Measurements from ENCODE around the gene MAGI2. TPM values are rescaled to one million over a fixed set of nuclear protein-coding genes. Genes with fewer than 3 reads are reported as not detected.
A peak's percentile ranks its signal among the peaks of the same experiment; 100 is the strongest.

The MAGI2 gene
- total RNA-seq, 1 donor from 2014 or later = 5.4 TPM

DNA sequence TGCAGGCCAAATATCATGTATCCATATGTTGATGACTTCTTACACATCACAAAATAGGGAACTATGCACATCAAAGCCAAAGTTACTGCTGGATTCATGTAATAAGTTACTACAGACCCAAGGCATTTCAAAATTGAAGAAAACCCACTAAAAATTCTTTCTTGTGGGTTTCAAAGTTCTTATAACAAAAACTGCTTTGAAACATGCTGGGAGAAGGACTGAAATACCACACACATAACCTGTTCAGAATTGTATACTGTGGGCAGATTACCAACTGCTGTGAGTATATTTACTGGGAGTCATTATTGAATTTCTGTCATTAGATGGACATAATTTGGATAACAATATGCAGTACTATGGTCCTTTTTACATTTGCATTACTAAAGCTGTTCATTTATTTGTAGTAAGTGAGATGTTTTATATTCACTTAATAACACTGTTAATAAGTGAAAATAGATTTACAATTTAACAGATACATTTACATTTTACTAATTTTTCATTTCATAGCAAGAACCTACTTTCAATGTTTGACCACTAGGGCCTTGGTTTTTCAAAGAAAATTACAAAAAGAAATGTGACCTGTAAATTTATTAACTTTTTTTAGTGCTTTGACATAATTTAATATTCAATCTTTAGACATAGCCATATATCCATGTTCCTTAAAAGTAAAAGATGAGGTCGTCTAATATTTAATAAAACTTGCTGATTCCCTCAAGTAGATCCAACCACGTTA lies 132.6 kb downstream of the MAGI2 start:
- Histone ChIP-seq H3K27me3 (ENCODE audit: insufficient read depth, low read length) (no peaks in the 10 kb centered on the region), H3K4me2 (ENCODE audit: low read length) (no peak overlapping the region), H3K36me3 (ENCODE audit: insufficient read depth, low read length) (no peaks in the 10 kb centered on the region), H3K4me3 (ENCODE audit: insufficient read depth, low read depth, low read length) (no peak overlapping the region), H3K9ac (ENCODE audit: low read length) (no peak overlapping the region), H4K20me1 (ENCODE audit: insufficient read depth, low read length) (no peaks in the 10 kb centered on the region), H3K79me2 (ENCODE audit: insufficient read depth, low read length) (no peaks in the 10 kb centered on the region), H3K27ac (ENCODE audit: low read depth, low read length) (no peak overlapping the region), H3K4me1 (ENCODE audit: insufficient read depth, low read length) (peaks cover 8% of the 10 kb centered on the region), H3K9me3 (ENCODE audit: insufficient read depth, low read depth, low read length) (no peaks in the 10 kb centered on the region), H2AFZ (ENCODE audit: low read depth, low read length) (no peak overlapping the region)
- Mint-ChIP-seq H3K4me1 (ENCODE audit: low read depth, unreplicated experiment) (peaks cover 10% of the 10 kb centered on the region), H3K4me3 (ENCODE audit: unreplicated experiment) (no peak overlapping the region), H3K36me3 (ENCODE audit: low read depth, unreplicated experiment) (no peaks in the 10 kb centered on the region), H3K27ac (ENCODE audit: unreplicated experiment) (no peak overlapping the region), H3K9me3 (ENCODE audit: unreplicated experiment) (no peaks in the 10 kb centered on the region), H3K27me3 (ENCODE audit: low read depth, unreplicated experiment) (no peaks in the 10 kb centered on the region)
- TF ChIP-seq, protein P1, sequence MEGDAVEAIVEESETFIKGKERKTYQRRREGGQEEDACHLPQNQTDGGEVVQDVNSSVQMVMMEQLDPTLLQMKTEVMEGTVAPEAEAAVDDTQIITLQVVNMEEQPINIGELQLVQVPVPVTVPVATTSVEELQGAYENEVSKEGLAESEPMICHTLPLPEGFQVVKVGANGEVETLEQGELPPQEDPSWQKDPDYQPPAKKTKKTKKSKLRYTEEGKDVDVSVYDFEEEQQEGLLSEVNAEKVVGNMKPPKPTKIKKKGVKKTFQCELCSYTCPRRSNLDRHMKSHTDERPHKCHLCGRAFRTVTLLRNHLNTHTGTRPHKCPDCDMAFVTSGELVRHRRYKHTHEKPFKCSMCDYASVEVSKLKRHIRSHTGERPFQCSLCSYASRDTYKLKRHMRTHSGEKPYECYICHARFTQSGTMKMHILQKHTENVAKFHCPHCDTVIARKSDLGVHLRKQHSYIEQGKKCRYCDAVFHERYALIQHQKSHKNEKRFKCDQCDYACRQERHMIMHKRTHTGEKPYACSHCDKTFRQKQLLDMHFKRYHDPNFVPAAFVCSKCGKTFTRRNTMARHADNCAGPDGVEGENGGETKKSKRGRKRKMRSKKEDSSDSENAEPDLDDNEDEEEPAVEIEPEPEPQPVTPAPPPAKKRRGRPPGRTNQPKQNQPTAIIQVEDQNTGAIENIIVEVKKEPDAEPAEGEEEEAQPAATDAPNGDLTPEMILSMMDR (IDR thresholded peaks at IDR 0.05; ENCODE audit: insufficient read depth, low read depth, low read length) = no peak
- TF ChIP-seq EZH2 (IDR thresholded peaks at IDR 0.05; ENCODE audit: insufficient read depth, low read length) = no peak
- FAIRE-seq = peak; percentile 20
- DNase-seq (ENCODE audit: low read depth) = peak; percentile 23

DNA sequence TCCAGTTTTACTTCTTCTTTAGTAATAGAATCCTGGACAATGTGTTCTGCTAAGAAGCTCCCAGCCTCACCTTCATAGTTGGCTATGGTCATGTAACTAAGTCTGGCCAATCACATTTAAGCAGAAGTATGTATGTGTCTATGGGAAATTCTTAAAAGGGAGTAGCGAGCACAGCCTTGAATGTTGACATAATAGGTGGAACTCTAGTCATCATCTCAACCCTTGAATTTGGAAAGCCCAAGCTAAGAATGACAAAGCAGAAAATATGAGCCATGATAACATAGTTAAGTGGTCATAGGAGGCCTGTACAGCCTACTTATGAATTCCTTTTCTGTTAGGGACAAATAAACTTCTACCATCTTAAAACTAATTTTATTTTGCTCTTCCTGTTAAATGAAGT lies 134.1 kb downstream of the MAGI2 start:
- H3K79me2 ChIP-seq (ENCODE audit: insufficient read depth, low read length) = no peaks in the 10 kb centered on the region
- no peaks in the 10 kb centered on the region for H4K20me1 ChIP-seq (ENCODE audit: insufficient read depth, low read length)
- Mint-ChIP-seq H3K4me1 (ENCODE audit: low read depth, unreplicated experiment) (peaks cover 10% of the 10 kb centered on the region), H3K36me3 (ENCODE audit: low read depth, unreplicated experiment) (no peaks in the 10 kb centered on the region), H3K27me3 (ENCODE audit: low read depth, unreplicated experiment) (no peaks in the 10 kb centered on the region), H3K27ac (ENCODE audit: unreplicated experiment) (no peak overlapping the region), H3K4me3 (ENCODE audit: unreplicated experiment) (no peak overlapping the region), H3K9me3 (ENCODE audit: unreplicated experiment) (no peaks in the 10 kb centered on the region)
- DNase-seq (ENCODE audit: low read depth) (no peak), FAIRE-seq (no peak)
- H3K4me3 ChIP-seq (ENCODE audit: insufficient read depth, low read depth, low read length) = no peak overlapping the region
- H2AFZ ChIP-seq (ENCODE audit: low read depth, low read length) = no peak overlapping the region
- no peak overlapping the region for H3K9ac ChIP-seq (ENCODE audit: low read length)
- H3K27me3 ChIP-seq (ENCODE audit: insufficient read depth, low read length) = no peaks in the 10 kb centered on the region
- no peaks in the 10 kb centered on the region for H3K36me3 ChIP-seq (ENCODE audit: insufficient read depth, low read length)
- H3K4me2 ChIP-seq (ENCODE audit: low read length) = no peak overlapping the region
- no peak overlapping the region for H3K27ac ChIP-seq (ENCODE audit: low read depth, low read length)
- TF ChIP-seq, protein P1 (IDR thresholded peaks at IDR 0.05; ENCODE audit: insufficient read depth, low read depth, low read length) = no peak
- TF ChIP-seq EZH2 (IDR thresholded peaks at IDR 0.05; ENCODE audit: insufficient read depth, low read length) = no peak
- H3K4me1 ChIP-seq (ENCODE audit: insufficient read depth, low read length) = peaks cover 8% of the 10 kb centered on the region
- no peaks in the 10 kb centered on the region for H3K9me3 ChIP-seq (ENCODE audit: insufficient read depth, low read depth, low read length)

DNA sequence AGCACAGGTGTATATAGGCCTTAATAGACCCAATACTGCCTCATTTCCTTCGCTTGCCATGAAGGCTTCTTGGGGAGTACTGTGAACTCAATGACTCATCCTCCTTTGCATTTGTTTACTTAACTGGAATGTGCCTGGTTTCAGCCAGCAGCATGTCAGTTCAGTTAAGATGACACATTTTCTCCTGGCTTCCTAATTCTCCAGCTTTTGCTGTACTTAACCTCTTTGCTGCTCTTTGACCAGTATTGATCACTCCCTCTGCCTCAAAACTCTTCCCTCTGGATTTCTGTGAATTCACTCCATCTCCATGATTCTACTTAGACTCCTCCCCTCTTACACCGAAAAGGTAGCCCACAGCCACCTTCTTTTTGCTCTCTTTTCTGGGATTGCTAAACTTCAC lies 135.7 kb downstream of the MAGI2 start:
- Histone ChIP-seq H3K27me3 (ENCODE audit: insufficient read depth, low read length) (no peaks in the 10 kb centered on the region), H3K4me3 (ENCODE audit: insufficient read depth, low read depth, low read length) (peak overlapping the region; percentile 20), H3K36me3 (ENCODE audit: insufficient read depth, low read length) (no peaks in the 10 kb centered on the region), H3K4me1 (ENCODE audit: insufficient read depth, low read length) (peaks cover 8% of the 10 kb centered on the region), H3K4me2 (ENCODE audit: low read length) (peak overlapping the region; percentile 20), H2AFZ (ENCODE audit: low read depth, low read length) (no peak overlapping the region), H3K79me2 (ENCODE audit: insufficient read depth, low read length) (no peaks in the 10 kb centered on the region), H3K9me3 (ENCODE audit: insufficient read depth, low read depth, low read length) (no peaks in the 10 kb centered on the region), H3K27ac (ENCODE audit: low read depth, low read length) (no peak overlapping the region), H4K20me1 (ENCODE audit: insufficient read depth, low read length) (no peaks in the 10 kb centered on the region), H3K9ac (ENCODE audit: low read length) (no peak overlapping the region)
- H3K4me3 Mint-ChIP-seq (ENCODE audit: unreplicated experiment) = no peak overlapping the region
- no peaks in the 10 kb centered on the region for H3K9me3 Mint-ChIP-seq (ENCODE audit: unreplicated experiment)
- DNase-seq (ENCODE audit: low read depth) = peak; percentile 90
- TF ChIP-seq EZH2 (IDR thresholded peaks at IDR 0.05; ENCODE audit: insufficient read depth, low read length) = no peak
- TF ChIP-seq, protein P1 (IDR thresholded peaks at IDR 0.05; ENCODE audit: insufficient read depth, low read depth, low read length) = no peak
- H3K27me3 Mint-ChIP-seq (ENCODE audit: low read depth, unreplicated experiment) = no peaks in the 10 kb centered on the region
- peaks cover 10% of the 10 kb centered on the region for H3K4me1 Mint-ChIP-seq (ENCODE audit: low read depth, unreplicated experiment)
- H3K27ac Mint-ChIP-seq (ENCODE audit: unreplicated experiment) = peak overlapping the region; percentile 44
- H3K36me3 Mint-ChIP-seq (ENCODE audit: low read depth, unreplicated experiment) = no peaks in the 10 kb centered on the region
- peak; percentile 97 for FAIRE-seq

Measured in astrocyte (in vitro differentiated cells and primary cell).